ENCODE measurements around the gene LOXHD1. TPM values are rescaled to one million over a fixed set of nuclear protein-coding genes. Genes with fewer than 3 reads are reported as not detected.

Gene LOXHD1
- total and polyA plus RNA-seq, 3 donors from 2014 or later = 11.3 to 59.4 (median 29.6) TPM

GRCh38 chr18:46688853-46689525 is 32.0 kb upstream of the LOXHD1 start:
- H3K27me3 ChIP-seq = no peaks in the 10 kb centered on the region
- TF ChIP-seq POLR2A (IDR thresholded peaks at IDR 0.05) = no peak
- TF ChIP-seq CTCF (IDR thresholded peaks at IDR 0.05) = no peak
- H3K4me3 ChIP-seq = no peak overlapping the region
- no peaks in the 10 kb centered on the region for H3K4me1 ChIP-seq
- H3K27ac ChIP-seq = no peak overlapping the region
- DNase-seq = no peak
- H3K36me3 ChIP-seq (ENCODE audit: low read depth, missing control alignments) = no peaks in the 10 kb centered on the region
- 79 to 80% methylated on average over 11 to 12 of the region's 12 CpGs for WGBS, 2 donors
- intact Hi-C loops (cut with DNase I; ENCODE audit: low total_unique reads) = no loop called here
- H3K9me3 ChIP-seq = no peaks in the 10 kb centered on the region

- no peaks in the 10 kb centered on the region for H3K4me1 ChIP-seq
- H3K4me3 ChIP-seq = no peak overlapping the region
- no peak for TF ChIP-seq POLR2A (IDR thresholded peaks at IDR 0.05)
- no peak for TF ChIP-seq CTCF (IDR thresholded peaks at IDR 0.05)
- 85 to 91% methylated on average over 9 of the region's 9 CpGs for WGBS, 2 donors
- DNase-seq = no peak
- H3K9me3 ChIP-seq = no peaks in the 10 kb centered on the region
- intact Hi-C loops (cut with DNase I; ENCODE audit: low total_unique reads) = no loop called here
- no peaks in the 10 kb centered on the region for H3K27me3 ChIP-seq
- H3K36me3 ChIP-seq (ENCODE audit: low read depth, missing control alignments) = no peaks in the 10 kb centered on the region
- no peak overlapping the region for H3K27ac ChIP-seq
These were observed 29.2 kb upstream of the LOXHD1 start for GRCh38 chr18:46686186-46686585.

GRCh38 chr18:46683252-46683651 is 26.2 kb upstream of the LOXHD1 start:
- DNase-seq = no peak
- TF ChIP-seq POLR2A (IDR thresholded peaks at IDR 0.05) (no peak), CTCF (IDR thresholded peaks at IDR 0.05) (no peak)
- Histone ChIP-seq H3K36me3 (ENCODE audit: low read depth, missing control alignments) (no peaks in the 10 kb centered on the region), H3K27me3 (no peaks in the 10 kb centered on the region), H3K27ac (no peak overlapping the region), H3K4me1 (no peaks in the 10 kb centered on the region), H3K9me3 (no peaks in the 10 kb centered on the region), H3K4me3 (no peak overlapping the region)
- 76 to 94% methylated on average over 4 of the region's 4 CpGs for WGBS, 2 donors
- intact Hi-C loops (cut with DNase I; ENCODE audit: low total_unique reads) = no loop called here

- no peak for DNase-seq
- Histone ChIP-seq H3K4me1 (no peaks in the 10 kb centered on the region), H3K27ac (no peak overlapping the region), H3K4me3 (no peak overlapping the region), H3K27me3 (no peaks in the 10 kb centered on the region), H3K9me3 (no peaks in the 10 kb centered on the region), H3K36me3 (ENCODE audit: low read depth, missing control alignments) (no peaks in the 10 kb centered on the region)
- 73 to 86% methylated on average over 12 of the region's 12 CpGs for WGBS, 2 donors
- intact Hi-C loops (cut with DNase I; ENCODE audit: low total_unique reads) = no loop called here
- no peak for TF ChIP-seq CTCF (IDR thresholded peaks at IDR 0.05)
These were observed 24.0 kb upstream of the LOXHD1 start for GRCh38 chr18:46680784-46681695.

Measured in testis (tissue), 3 donors.